WTC11 (cell line): ENCODE data around the gene FOXN3. TPM values are rescaled to one million over a fixed set of nuclear protein-coding genes. Genes with fewer than 3 reads are reported as not detected.

Experiments used
- ATAC-seq: fragments of 200-7000 bp; cut with Tn5 transposase; 2 replicates; pipeline ENCODE4 v1.10.0; 2021; ENCODE audit warnings: mild to moderate bottlenecking, moderate library complexity
- CTCF ChIA-PET: fragments of 300-600 bp; sonication (Branson Sonifier 250); formaldehyde crosslinking; loops from one replicate; lab custom pipeline; 2021; ENCODE audit warnings: antibody characterized with exemption; lab: Charles Lee
- POLR2A ChIA-PET: fragments of 350-600 bp; sonication (Branson Sonifier 250); formaldehyde crosslinking; loops from one replicate; lab custom pipeline; 2021; ENCODE audit warnings: antibody characterized with exemption; lab: Charles Lee
- DNase-seq: peaks from one replicate; pipeline ENCODE4 v3.0.0; 2021; ENCODE audit warnings: low spot score
- H3K27ac Mint-ChIP-seq: 2 replicates; pipeline ENCODE4 v1.8.0; 2021; ENCODE audit warnings: mixed read lengths
- H3K27me3 Mint-ChIP-seq: 2 replicates; pipeline ENCODE4 v1.8.0; 2021; ENCODE audit warnings: low read depth, mild to moderate bottlenecking, moderate library complexity, mixed read lengths
- H3K36me3 Mint-ChIP-seq: 2 replicates; pipeline ENCODE4 v1.8.0; 2021; ENCODE audit warnings: mixed read lengths
- H3K4me1 Mint-ChIP-seq: 2 replicates; pipeline ENCODE4 v1.8.0; 2022; ENCODE audit warnings: mixed read lengths
- H3K4me3 Mint-ChIP-seq: 2 replicates; pipeline ENCODE4 v1.8.0; 2021; ENCODE audit warnings: mild to moderate bottlenecking, moderate library complexity, mixed read lengths
- H3K9me3 Mint-ChIP-seq: 2 replicates; pipeline ENCODE4 v1.8.0; 2021; ENCODE audit warnings: mixed read lengths
- CBFB ChIP-seq: sonication (generic); formaldehyde crosslinking; IDR thresholded peaks from 2 replicates; pipeline ENCODE4 v1.8.1; 2022; ENCODE audit warnings: mild to moderate bottlenecking, low read depth, missing genetic modification reagents
- FOXJ3 ChIP-seq: sonication (generic); formaldehyde crosslinking; IDR thresholded peaks from 2 replicates; pipeline ENCODE4 v1.9.0; 2021; ENCODE audit warnings: missing genetic modification reagents, mild to moderate bottlenecking, borderline replicate concordance
- FOXK1 ChIP-seq: sonication (generic); formaldehyde crosslinking; IDR thresholded peaks from 2 replicates; pipeline ENCODE4 v1.8.0; 2022; ENCODE audit warnings: mild to moderate bottlenecking, moderate library complexity, missing genetic modification reagents
- FOXP1 ChIP-seq: sonication (generic); formaldehyde crosslinking; IDR thresholded peaks from 2 replicates; pipeline ENCODE4 v1.8.0; 2022; ENCODE audit warnings: missing genetic modification reagents, mild to moderate bottlenecking, moderate library complexity, borderline replicate concordance
- IRF2 ChIP-seq: sonication (generic); formaldehyde crosslinking; IDR thresholded peaks from 2 replicates; pipeline ENCODE4 v1.8.0; 2022; ENCODE audit warnings: low read depth, missing genetic modification reagents, borderline replicate concordance
- JAZF1 ChIP-seq: fragments of 250-450 bp; sonication (Bioruptor Pico); IDR thresholded peaks from 2 replicates; pipeline ENCODE4 v1.9.0; 2021; ENCODE audit warnings: moderate library complexity, mild to moderate bottlenecking, inconsistent platforms
- NFATC4 ChIP-seq: fragments of 250-450 bp; sonication (Bioruptor Pico); IDR thresholded peaks from 2 replicates; pipeline ENCODE4 v1.9.0; 2021; ENCODE audit warnings: mild to moderate bottlenecking
- NFE2L1 ChIP-seq: sonication (generic); formaldehyde crosslinking; IDR thresholded peaks from 2 replicates; pipeline ENCODE4 v1.8.1; 2023; ENCODE audit warnings: missing genetic modification reagents
- NFYB ChIP-seq: sonication (generic); formaldehyde crosslinking; conservative IDR thresholded peaks from 2 replicates; pipeline ENCODE4 v1.8.0; 2022; ENCODE audit warnings: low read depth, missing genetic modification reagents
- STAT6 ChIP-seq: sonication (generic); formaldehyde crosslinking; conservative IDR thresholded peaks from 2 replicates; pipeline ENCODE4 v1.8.1; 2023; ENCODE audit warnings: mild to moderate bottlenecking, low read depth, missing genetic modification reagents, moderate library complexity
- TCF7 ChIP-seq: sonication (generic); formaldehyde crosslinking; IDR thresholded peaks from 2 replicates; pipeline ENCODE4 v1.8.0; 2022; ENCODE audit warnings: mild to moderate bottlenecking, low read depth, missing genetic modification reagents, moderate library complexity
- ZNF121 ChIP-seq: sonication (generic); formaldehyde crosslinking; IDR thresholded peaks from 2 replicates; pipeline ENCODE4 v1.8.0; 2023; ENCODE audit warnings: missing genetic modification reagents
- ZNF263 ChIP-seq: sonication (generic); formaldehyde crosslinking; IDR thresholded peaks from 2 replicates; pipeline ENCODE4 v1.8.1; 2022; ENCODE audit warnings: low read depth, mild to moderate bottlenecking, moderate library complexity, missing genetic modification reagents
- ZNF317 ChIP-seq: sonication (generic); formaldehyde crosslinking; IDR thresholded peaks from 2 replicates; pipeline ENCODE4 v1.8.1; 2023; ENCODE audit warnings: low read depth, mild to moderate bottlenecking, moderate library complexity, missing genetic modification reagents, borderline replicate concordance
- ZNF423 ChIP-seq: fragments of 250-450 bp; sonication (Bioruptor Pico); IDR thresholded peaks from 2 replicates; pipeline ENCODE4 v2.1.2; 2022; ENCODE audit warnings: mild to moderate bottlenecking, moderate library complexity
- total RNA-seq: library from RNA; stranded (reverse); gene quantifications from 3 replicates; pipeline ENCODE4 v1.2.3, GENCODE V29; 2021
- TF ChIP-seq, protein P1 (sequence below): fragments of 250-450 bp; sonication (Bioruptor Pico); IDR thresholded peaks from 2 replicates; pipeline ENCODE4 v1.9.0; 2021; ENCODE audit warnings: mild to moderate bottlenecking
- TF ChIP-seq, protein P2 (sequence below): sonication (generic); formaldehyde crosslinking; IDR thresholded peaks from 2 replicates; pipeline ENCODE4 v1.8.1; 2022; ENCODE audit warnings: mild to moderate bottlenecking, missing genetic modification reagents, moderate library complexity, borderline replicate concordance
- TF ChIP-seq, protein P3 (sequence below): fragments of 250-450 bp; sonication (Bioruptor Pico); conservative IDR thresholded peaks from 2 replicates; pipeline ENCODE4 v1.9.0; 2021; ENCODE audit warnings: mild to moderate bottlenecking

The FOXN3 gene
- total RNA-seq, 1 experiment from 2014 or later = 170 TPM

DNA sequence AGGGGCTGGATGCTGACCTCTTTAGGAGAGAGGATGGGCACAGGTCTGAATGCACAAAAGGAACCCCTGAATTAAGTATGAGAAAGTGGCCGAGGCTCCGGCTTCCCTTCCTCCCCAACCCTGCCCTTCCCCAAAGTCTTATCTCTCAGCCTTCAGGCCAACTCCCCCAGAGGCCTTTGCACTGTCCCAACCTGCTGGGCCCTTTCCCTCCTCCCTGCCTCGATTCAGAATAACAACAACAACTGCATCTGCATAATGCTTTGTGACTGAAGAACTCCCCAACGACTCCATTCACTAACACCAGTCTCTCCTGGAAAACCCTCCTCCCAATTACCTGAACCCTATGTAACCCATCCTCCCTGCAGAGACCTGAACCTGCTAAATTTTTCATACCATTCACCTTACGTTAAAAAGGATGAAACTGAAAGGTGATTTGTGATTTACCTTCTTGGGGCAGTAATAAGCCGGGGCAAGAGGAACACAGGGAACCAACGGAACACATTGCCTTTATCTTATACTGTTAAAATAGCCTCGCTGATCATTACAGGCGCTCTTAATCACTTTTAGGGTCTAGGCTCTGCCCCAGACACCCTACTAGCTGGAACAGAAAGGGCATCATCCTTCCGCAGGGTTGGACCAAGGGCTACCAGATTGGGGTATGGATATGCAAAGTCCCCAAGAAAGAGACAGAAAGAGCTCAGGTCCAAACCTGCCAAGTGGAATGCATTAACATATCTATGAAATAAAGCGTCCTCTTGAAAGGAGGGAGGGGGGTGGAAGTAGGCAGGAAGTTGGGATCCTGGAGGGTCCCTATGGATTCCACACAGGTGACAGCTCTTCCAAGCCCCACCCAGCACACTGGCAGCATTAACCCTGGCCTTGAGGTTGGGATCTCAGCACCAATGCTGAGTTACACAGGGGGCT lies 24.2 kb upstream of the FOXN3 start (continued):
- TF ChIP-seq ZNF121 = peak; percentile 92
- no peak for TF ChIP-seq TCF7 (CRISPR knock-in tag)
- TF ChIP-seq ZNF263 (CRISPR knock-in tag) = peak; percentile 46; the same call in 1 of the 2 replicates
- TF ChIP-seq, protein P1, sequence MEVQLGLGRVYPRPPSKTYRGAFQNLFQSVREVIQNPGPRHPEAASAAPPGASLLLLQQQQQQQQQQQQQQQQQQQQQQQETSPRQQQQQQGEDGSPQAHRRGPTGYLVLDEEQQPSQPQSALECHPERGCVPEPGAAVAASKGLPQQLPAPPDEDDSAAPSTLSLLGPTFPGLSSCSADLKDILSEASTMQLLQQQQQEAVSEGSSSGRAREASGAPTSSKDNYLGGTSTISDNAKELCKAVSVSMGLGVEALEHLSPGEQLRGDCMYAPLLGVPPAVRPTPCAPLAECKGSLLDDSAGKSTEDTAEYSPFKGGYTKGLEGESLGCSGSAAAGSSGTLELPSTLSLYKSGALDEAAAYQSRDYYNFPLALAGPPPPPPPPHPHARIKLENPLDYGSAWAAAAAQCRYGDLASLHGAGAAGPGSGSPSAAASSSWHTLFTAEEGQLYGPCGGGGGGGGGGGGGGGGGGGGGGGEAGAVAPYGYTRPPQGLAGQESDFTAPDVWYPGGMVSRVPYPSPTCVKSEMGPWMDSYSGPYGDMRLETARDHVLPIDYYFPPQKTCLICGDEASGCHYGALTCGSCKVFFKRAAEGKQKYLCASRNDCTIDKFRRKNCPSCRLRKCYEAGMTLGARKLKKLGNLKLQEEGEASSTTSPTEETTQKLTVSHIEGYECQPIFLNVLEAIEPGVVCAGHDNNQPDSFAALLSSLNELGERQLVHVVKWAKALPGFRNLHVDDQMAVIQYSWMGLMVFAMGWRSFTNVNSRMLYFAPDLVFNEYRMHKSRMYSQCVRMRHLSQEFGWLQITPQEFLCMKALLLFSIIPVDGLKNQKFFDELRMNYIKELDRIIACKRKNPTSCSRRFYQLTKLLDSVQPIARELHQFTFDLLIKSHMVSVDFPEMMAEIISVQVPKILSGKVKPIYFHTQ = 0 out of 2 replicates have a peak, but pooled peaks have one; percentile 17
- no peak for TF ChIP-seq CBFB
- TF ChIP-seq NFATC4 (CRISPR knock-in tag) = 0 out of 2 replicates have a peak, but pooled peaks have one; percentile 59
- peak; percentile 78; the same call in 1 of the 2 replicates for TF ChIP-seq FOXK1 (CRISPR knock-in tag)
- peak; percentile 82 for TF ChIP-seq NFE2L1 (CRISPR knock-in tag)
- no peak for TF ChIP-seq STAT6 (CRISPR knock-in tag)
- peak; percentile 50; the same call in 1 of the 2 replicates for TF ChIP-seq ZNF423 (CRISPR knock-in tag)

DNA sequence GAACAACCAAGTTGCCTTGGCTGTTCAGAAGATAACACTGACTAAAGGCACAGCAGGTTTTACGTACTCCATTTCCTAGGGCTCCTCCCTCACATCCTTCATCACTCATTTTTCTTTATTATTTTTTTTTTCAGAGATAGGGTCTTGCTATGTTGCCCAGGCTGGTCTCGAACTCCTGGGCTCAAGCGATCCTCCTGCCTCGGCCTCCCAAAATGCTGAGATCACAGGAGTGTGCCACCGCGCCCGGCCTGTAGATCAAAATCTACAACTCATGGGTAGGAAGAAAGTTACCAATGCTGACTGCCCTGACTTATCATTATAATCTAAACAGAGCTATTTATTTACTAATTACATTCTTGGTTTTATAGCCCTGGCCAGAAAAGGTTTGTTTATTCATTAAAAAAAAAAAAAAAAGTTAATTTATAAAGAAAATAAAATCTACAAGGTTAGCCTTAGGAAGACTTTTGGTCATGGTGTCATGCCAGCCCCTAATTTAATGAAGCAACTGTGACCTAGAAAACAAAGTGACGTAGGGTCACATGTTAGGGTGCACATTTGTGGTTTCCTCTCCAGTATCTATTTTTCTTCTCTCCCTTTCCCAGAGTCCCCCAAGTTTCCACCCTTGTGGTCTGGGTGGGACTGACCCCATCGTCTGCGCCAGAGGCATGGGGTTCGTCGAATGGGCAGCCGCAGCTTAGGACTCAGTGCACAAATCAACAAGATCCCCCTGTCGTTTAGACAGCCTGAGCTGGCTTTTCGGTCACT lies 19.0 kb upstream of the FOXN3 start:
- ChIA-PET CTCF (interaction anchor here (0.6 to 0.8 kb wide), 2 partner anchors 54 to 339 kb away, joined by 3 to 4 read pairs; no protein-coding TSS in a partner anchor), POLR2A (no interaction called here)
- TF ChIP-seq ZNF121 (peak; percentile 93; the same call in 1 of the 2 replicates), NFYB (no peak), ZNF317 (CRISPR knock-in tag) (no peak)
- TF ChIP-seq, protein P2, sequence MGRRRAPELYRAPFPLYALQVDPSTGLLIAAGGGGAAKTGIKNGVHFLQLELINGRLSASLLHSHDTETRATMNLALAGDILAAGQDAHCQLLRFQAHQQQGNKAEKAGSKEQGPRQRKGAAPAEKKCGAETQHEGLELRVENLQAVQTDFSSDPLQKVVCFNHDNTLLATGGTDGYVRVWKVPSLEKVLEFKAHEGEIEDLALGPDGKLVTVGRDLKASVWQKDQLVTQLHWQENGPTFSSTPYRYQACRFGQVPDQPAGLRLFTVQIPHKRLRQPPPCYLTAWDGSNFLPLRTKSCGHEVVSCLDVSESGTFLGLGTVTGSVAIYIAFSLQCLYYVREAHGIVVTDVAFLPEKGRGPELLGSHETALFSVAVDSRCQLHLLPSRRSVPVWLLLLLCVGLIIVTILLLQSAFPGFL (CRISPR knock-in tag) = no peak
- ATAC-seq (no peak), DNase-seq (no peak)
- Mint-ChIP-seq H3K4me1 (peaks cover 75% of the 10 kb centered on the region), H3K27ac (peak overlapping the region; percentile 94), H3K4me3 (no peak overlapping the region), H3K36me3 (peaks cover 7% of the 10 kb centered on the region; the same call in 1 of the 2 replicates), H3K27me3 (no peaks in the 10 kb centered on the region), H3K9me3 (no peaks in the 10 kb centered on the region; the same call in 1 of the 2 replicates)

GRCh38 chr14:89435492-89435891 lies 18.5 kb upstream of the FOXN3 start:
- DNase-seq (no peak), ATAC-seq (peak; percentile 25)
- Mint-ChIP-seq H3K4me1 (peaks cover 76% of the 10 kb centered on the region), H3K27me3 (no peaks in the 10 kb centered on the region), H3K27ac (peak overlapping the region; percentile 94), H3K4me3 (no peak overlapping the region), H3K9me3 (no peaks in the 10 kb centered on the region; the same call in 1 of the 2 replicates), H3K36me3 (peaks cover 7% of the 10 kb centered on the region; the same call in 1 of the 2 replicates)
- ChIA-PET CTCF (interaction anchor here (0.6 to 0.8 kb wide), 4 partner anchors 54 to 360 kb away, joined by 3 to 4 read pairs (median 3); no protein-coding TSS in a partner anchor), POLR2A (no interaction called here)
- TF ChIP-seq IRF2 (CRISPR knock-in tag) (no peak), JAZF1 (CRISPR knock-in tag) (no peak), FOXP1 (CRISPR knock-in tag) (no peak), FOXJ3 (no peak)
- TF ChIP-seq, protein P1 = no peak
- TF ChIP-seq, protein P3, sequence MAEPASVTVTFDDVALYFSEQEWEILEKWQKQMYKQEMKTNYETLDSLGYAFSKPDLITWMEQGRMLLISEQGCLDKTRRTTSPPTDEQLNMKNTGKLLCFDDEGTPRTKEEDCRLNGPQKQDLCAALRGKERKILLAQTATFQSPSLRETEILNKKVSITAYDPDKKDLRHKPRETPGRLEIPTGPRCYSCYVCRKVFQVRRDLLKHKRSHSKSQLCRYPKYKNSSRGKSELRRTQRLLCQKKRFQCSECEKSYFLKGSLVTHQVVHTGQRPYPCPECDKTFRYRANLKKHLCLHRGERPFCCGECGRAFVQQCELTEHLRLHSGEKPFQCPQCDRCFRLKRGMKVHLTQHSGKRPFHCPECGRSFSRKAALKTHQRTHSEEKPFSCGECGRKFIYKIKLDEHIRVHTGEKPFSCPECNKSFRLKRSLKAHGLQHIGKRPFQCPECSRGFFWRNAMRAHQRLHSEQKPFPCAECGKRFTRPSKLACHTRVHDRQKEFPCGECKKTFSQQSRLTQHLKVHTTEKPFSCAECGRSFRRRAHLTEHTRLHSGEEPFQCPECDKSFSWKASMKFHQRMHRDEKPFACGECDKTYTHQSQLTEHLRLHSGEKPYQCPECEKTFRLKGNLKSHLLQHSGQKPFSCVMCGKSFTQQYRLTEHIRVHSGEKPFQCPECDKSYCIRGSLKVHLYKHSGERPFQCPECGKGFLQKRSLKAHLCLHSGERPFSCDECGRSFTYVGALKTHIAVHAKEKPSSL (CRISPR knock-in tag) = no peak
